Bronchial epithelial cell (primary cell): ENCODE data around the gene UPK3A. TPM values are rescaled to one million over a fixed set of nuclear protein-coding genes. Genes with fewer than 3 reads are reported as not detected.

Source experiments
- DNase-seq: peaks from one replicate; pipeline ENCODE4 v3.0.0-alpha.2; 2010; ENCODE audit warnings: low read depth
- FAIRE-seq: peaks from 2 replicates; lab custom pipeline; 2011; peaks lifted over from hg19 to GRCh38; lab: Jason Lieb, UNC
- H3K27me3 ChIP-seq: 2 replicates; pipeline ENCODE4 v1.5.1; 2011; ENCODE audit warnings: low read length; ENCODE audit not compliant: control insufficient read depth, insufficient read depth
- H3K36me3 ChIP-seq: 2 replicates; pipeline ENCODE4 v1.5.1; 2011; ENCODE audit warnings: low read length; ENCODE audit not compliant: control insufficient read depth, insufficient read depth
- H3K4me3 ChIP-seq: 2 replicates; pipeline ENCODE4 v1.5.1; 2011; ENCODE audit warnings: mild to moderate bottlenecking, low read depth, low read length, control low read depth
- CTCF ChIP-seq: IDR thresholded peaks from 2 replicates; pipeline ENCODE4 v1.5.1; 2011; ENCODE audit warnings: mild to moderate bottlenecking, moderate library complexity, low read length, control low read depth, inconsistent platforms; ENCODE audit not compliant: insufficient read depth, severe bottlenecking
- total RNA-seq: library from RNA; depleted of rRNA; stranded (reverse); fragments of >200 nt; gene quantifications from 2 replicates; pipeline ENCODE4 v1.2.1, GENCODE V29; 2014

Gene UPK3A
- total RNA-seq, 1 donor from 2014 or later, result not detected

GRCh38 chr22:45330548-45330947 is 45.8 kb downstream of the UPK3A start:
- FAIRE-seq (no peak), DNase-seq (no peak)
- peaks cover 8% of the 10 kb centered on the region for H3K36me3 ChIP-seq
- TF ChIP-seq CTCF, result no peak
- no peak overlapping the region for H3K4me3 ChIP-seq
- H3K27me3 ChIP-seq, result no peaks in the 10 kb centered on the region

GRCh38 chr22:45331486-45331885 is 46.7 kb downstream of the UPK3A start:
- no peak for FAIRE-seq
- Histone ChIP-seq H3K4me3 (no peak overlapping the region), H3K27me3 (no peaks in the 10 kb centered on the region), H3K36me3 (peaks cover 11% of the 10 kb centered on the region)
- DNase-seq, result no peak
- TF ChIP-seq CTCF, result no peak

GRCh38 chr22:45332001-45332400 is 47.3 kb downstream of the UPK3A start:
- DNase-seq, result no peak
- no peak for TF ChIP-seq CTCF
- peaks cover 12% of the 10 kb centered on the region for H3K36me3 ChIP-seq
- no peak for FAIRE-seq
- H3K4me3 ChIP-seq, result no peak overlapping the region
- H3K27me3 ChIP-seq, result no peaks in the 10 kb centered on the region

GRCh38 chr22:45334068-45334467 is 49.3 kb downstream of the UPK3A start:
- Histone ChIP-seq H3K36me3 (peaks cover 8% of the 10 kb centered on the region), H3K4me3 (no peak overlapping the region), H3K27me3 (no peaks in the 10 kb centered on the region)
- FAIRE-seq (peak; percentile 50), DNase-seq (peak; percentile 91)
- no peak for TF ChIP-seq CTCF

- no peak overlapping the region for H3K4me3 ChIP-seq
- peak; percentile 18 for FAIRE-seq
These were observed 49.8 kb downstream of the UPK3A start for GRCh38 chr22:45334528-45334927.

More at GRCh38 chr22:45334528-45334927, 49.8 kb downstream of the UPK3A start:
- H3K36me3 ChIP-seq, result peaks cover 7% of the 10 kb centered on the region
- H3K27me3 ChIP-seq, result no peaks in the 10 kb centered on the region
- no peak for TF ChIP-seq CTCF
- peak; percentile 68 for DNase-seq
